ENCODE results near the gene SHE. TPM values are rescaled to one million over a fixed set of nuclear protein-coding genes. Genes with fewer than 3 reads are reported as not detected.
"Not testable (repeated sequence)": the region's sequence is repeated elsewhere in the genome, so short reads cannot be mapped to it uniquely, and the experiment has no call there.

SHE gene
- total RNA-seq, 2 experiments from 2014 or later, result not detected

DNA sequence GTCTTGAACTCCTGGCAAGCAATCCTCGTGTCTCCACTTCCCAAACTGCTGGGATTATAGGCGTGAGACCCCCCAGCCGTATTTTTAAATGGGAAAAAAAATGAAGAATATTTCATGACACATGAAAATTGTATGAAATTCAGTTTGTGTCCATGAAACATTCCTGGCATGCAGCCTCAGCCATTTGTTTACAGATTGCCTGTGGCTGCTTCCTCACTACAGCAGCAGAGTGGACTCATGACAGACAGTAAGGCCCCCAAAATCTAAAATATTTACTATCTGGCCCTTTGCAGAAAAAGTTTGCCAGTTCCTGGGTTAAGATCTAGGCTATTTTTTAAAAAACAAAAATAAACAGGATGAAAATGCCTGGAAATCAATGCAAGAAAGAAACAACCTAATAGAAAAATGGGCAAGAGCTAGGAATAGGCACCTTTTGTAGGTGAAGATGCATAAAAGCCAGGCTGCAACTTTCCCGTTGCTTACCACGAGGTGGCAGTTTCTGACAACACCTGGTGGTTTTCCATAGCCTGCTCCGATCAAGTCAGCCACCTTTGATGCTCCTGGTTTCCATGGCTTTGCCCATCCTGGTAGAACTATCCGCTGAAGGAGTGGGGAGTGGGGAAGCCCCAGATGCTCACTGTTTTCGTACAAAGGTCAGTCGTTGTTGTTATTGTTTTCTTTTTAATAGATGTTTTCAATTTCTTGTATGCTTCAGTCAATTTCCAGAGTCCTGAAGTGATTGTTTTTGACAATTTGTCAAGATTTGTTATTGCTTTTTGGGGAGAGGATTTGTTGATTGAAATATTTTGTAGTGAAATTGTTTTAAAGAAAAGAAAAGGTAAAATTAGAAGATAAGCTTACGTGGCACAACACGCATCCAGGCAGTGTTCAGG is 32.0 kb upstream of the SHE start:
- H3K27ac Mint-ChIP-seq, result no peak overlapping the region
- CTCF ChIA-PET, result interaction anchor here (1.6 kb wide), 1 partner anchor 54 kb away, joined by 4 read pairs; no protein-coding TSS in a partner anchor
- H3K9me3 Mint-ChIP-seq, result peaks cover 2% of the 10 kb centered on the region
- peaks cover 20% of the 10 kb centered on the region for H3K27me3 Mint-ChIP-seq
- no peak overlapping the region for H3K4me3 Mint-ChIP-seq
- H3K36me3 Mint-ChIP-seq (ENCODE audit: low read depth), result no peaks in the 10 kb centered on the region
- H3K4me1 Mint-ChIP-seq, result no peaks in the 10 kb centered on the region
- no peak for DNase-seq
- POLR2A ChIA-PET, result no interaction called here

DNA sequence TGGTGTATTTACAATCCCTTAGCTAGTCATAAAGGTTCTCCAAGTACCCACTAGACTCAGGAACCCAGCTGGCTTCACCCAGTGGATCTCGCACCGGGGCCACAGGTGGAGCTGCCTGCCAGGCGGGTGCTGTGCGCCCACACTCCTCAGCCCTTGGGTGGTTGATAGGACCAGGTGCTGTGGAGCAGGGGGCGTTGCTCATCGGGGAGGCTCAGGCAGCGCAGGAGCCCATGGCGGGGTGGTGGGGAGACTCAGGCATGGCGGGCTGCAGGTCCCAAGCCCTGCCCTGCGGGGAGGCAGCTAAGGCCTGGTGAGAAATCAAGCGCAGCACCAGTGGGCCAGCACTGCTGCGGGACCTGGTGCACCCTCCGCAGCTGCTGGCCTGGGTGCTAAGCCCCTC is 29.7 kb upstream of the SHE start:
- POLR2A ChIA-PET, DNase-seq: not testable (repeated sequence)
- CTCF ChIA-PET, result interaction anchor here (1.0 kb wide), 1 partner anchor 10 kb away, joined by 3 read pairs; no protein-coding TSS in a partner anchor

DNA sequence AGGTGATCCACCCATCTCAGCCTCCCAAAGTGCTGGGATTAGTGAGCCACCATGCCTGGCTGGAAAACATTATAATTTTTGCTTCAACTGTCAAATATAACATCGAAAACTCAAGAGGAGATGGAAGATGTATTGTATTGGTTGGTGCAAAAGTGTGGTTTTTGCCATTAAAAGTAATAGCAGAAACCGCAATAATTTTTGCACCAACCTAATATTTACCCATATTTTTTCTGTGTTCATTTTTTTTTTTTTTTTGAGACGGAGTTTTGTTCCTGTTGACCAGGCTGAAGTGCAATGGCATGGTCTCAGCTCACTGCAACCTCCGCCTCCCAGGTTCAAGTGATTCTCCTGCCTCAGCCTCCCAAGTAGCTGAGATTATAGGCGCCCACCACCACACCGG is 27.1 kb upstream of the SHE start:
- no peak overlapping the region for H3K27ac Mint-ChIP-seq
- CTCF ChIA-PET, result interaction anchor here (0.6 to 1.5 kb wide), 2 partner anchors 11 to 17 kb away, joined by 3 to 4 read pairs; no protein-coding TSS in a partner anchor
- H3K36me3 Mint-ChIP-seq (ENCODE audit: low read depth), result no peaks in the 10 kb centered on the region
- no peak overlapping the region for H3K4me3 Mint-ChIP-seq
- POLR2A ChIA-PET, result no interaction called here
- DNase-seq, result no peak
- H3K9me3 Mint-ChIP-seq, result peaks cover 2% of the 10 kb centered on the region
- H3K4me1 Mint-ChIP-seq, result no peaks in the 10 kb centered on the region
- peaks cover 3% of the 10 kb centered on the region for H3K27me3 Mint-ChIP-seq

More for the DNA sequence above, 29.7 kb upstream of the SHE start:
- not testable (repeated sequence) for H3K27ac Mint-ChIP-seq; H3K36me3 Mint-ChIP-seq (ENCODE audit: low read depth); H3K4me1 Mint-ChIP-seq; H3K4me3 Mint-ChIP-seq; H3K9me3 Mint-ChIP-seq
- peaks cover 18% of the 10 kb centered on the region for H3K27me3 Mint-ChIP-seq

DNA sequence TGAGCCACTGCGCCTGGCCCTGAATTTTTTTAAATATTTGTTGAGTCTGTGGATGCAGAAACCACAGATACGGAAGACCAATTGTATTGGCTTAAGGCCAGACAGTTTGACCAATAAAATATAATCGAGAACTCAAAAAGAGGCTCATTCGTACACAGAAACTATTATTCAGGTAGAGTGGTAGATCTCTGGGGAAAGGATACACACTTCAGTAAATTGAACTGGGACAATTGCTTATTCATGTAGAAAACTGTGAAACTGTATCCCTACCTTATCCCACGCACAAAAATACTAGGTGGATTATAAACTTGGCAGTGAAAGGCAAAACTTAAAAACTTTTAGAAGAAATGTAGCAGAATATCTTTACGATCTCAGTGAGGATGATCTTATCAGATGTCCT is 25.0 kb upstream of the SHE start:
- CTCF ChIA-PET, result no interaction called here
- no peak for DNase-seq
- no peaks in the 10 kb centered on the region for H3K36me3 Mint-ChIP-seq (ENCODE audit: low read depth)

DNA sequence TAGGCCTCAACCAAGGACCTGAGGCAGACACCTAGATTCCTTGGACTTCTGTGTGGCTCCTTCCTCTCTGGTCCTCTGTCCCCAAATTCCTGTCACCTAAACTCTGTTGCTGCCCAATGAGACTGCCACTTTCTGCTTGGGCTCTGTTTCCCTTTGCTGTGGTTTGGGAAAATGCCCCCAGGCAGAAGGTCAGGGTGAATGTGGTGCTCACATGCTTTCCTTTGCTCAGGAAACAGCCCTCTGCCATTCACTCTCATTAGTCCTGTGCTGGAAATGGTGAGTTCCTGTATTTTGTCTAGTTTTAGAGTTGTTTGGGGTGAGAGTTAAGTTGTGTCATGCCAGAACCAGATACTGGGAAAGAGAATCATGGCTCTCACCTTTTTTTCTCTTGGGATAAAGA is 22.7 kb upstream of the SHE start:
- H3K4me3 Mint-ChIP-seq, result no peak overlapping the region
- H3K27ac Mint-ChIP-seq, result no peak overlapping the region
- ChIA-PET POLR2A (no interaction called here), CTCF (no interaction called here)
- no peaks in the 10 kb centered on the region for H3K9me3 Mint-ChIP-seq
- peaks cover 15% of the 10 kb centered on the region for H3K27me3 Mint-ChIP-seq
- no peaks in the 10 kb centered on the region for H3K36me3 Mint-ChIP-seq (ENCODE audit: low read depth)
- no peak for DNase-seq
- H3K4me1 Mint-ChIP-seq, result no peaks in the 10 kb centered on the region

More for the DNA sequence above, 25.0 kb upstream of the SHE start:
- H3K4me3 Mint-ChIP-seq, result no peak overlapping the region
- peaks cover 2% of the 10 kb centered on the region for H3K9me3 Mint-ChIP-seq
- H3K4me1 Mint-ChIP-seq, result no peaks in the 10 kb centered on the region
- H3K27me3 Mint-ChIP-seq, result peaks cover 15% of the 10 kb centered on the region
- POLR2A ChIA-PET, result no interaction called here
- H3K27ac Mint-ChIP-seq, result no peak overlapping the region

DNA sequence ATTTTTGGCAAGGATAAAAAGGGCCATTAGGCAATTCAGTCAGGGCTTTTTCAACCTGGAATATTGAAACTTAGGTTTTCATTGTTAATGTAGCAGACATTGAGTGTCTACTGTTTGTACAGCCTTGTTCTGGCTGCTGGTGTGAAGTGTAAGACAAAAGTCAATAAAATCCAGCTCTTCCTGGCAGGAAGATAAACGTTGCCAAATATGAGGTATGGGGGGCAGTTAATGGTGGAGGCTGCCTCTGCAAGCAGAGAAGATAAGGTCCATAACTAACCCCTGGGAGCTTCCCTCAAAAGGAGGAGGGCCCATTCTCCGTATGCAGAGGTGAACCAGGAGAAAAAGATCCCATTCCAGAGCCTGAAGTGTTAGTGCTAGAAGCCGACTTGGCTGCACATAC is 19.5 kb upstream of the SHE start:
- no peak for DNase-seq
- ChIA-PET POLR2A (no interaction called here), CTCF (interaction anchor here (0.9 kb wide), 1 partner anchor 9 kb away, joined by 3 read pairs; no protein-coding TSS in a partner anchor)
- no peak overlapping the region for H3K27ac Mint-ChIP-seq
- H3K4me3 Mint-ChIP-seq, result no peak overlapping the region
- no peaks in the 10 kb centered on the region for H3K4me1 Mint-ChIP-seq
- no peaks in the 10 kb centered on the region for H3K9me3 Mint-ChIP-seq
- no peaks in the 10 kb centered on the region for H3K36me3 Mint-ChIP-seq (ENCODE audit: low read depth)
- peaks cover 24% of the 10 kb centered on the region for H3K27me3 Mint-ChIP-seq

DNA sequence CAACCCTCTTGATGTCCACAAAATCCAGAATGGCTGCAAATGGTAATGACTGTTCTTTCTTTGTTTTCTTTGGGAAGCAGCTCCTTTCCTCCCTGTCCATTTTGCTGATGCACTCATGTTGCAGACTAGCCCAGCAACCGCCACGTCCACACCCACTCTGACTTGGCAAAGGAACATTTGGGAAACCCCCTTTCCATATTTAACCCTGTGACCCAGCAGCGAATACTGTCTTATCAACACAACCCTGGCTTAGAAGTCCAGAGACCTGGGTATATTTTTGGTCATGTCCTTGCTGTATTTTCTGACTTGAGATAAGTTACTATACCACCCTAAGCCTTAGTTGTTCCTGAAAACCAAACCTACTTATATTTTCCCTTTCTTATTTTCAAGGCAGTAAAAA is 18.1 kb upstream of the SHE start:
- Mint-ChIP-seq H3K27me3 (peaks cover 30% of the 10 kb centered on the region), H3K9me3 (no peaks in the 10 kb centered on the region), H3K4me1 (no peaks in the 10 kb centered on the region), H3K36me3 (ENCODE audit: low read depth) (no peaks in the 10 kb centered on the region), H3K4me3 (no peak overlapping the region), H3K27ac (no peak overlapping the region)
- CTCF ChIA-PET, result interaction anchor here (1.2 to 1.7 kb wide), 2 partner anchors 27 to 40 kb away, joined by 3 to 4 read pairs; no protein-coding TSS in a partner anchor
- DNase-seq, result no peak
- POLR2A ChIA-PET, result interaction anchor here (0.6 kb wide), 1 partner anchor 363 kb away, joined by 3 read pairs; no protein-coding TSS in a partner anchor

DNA sequence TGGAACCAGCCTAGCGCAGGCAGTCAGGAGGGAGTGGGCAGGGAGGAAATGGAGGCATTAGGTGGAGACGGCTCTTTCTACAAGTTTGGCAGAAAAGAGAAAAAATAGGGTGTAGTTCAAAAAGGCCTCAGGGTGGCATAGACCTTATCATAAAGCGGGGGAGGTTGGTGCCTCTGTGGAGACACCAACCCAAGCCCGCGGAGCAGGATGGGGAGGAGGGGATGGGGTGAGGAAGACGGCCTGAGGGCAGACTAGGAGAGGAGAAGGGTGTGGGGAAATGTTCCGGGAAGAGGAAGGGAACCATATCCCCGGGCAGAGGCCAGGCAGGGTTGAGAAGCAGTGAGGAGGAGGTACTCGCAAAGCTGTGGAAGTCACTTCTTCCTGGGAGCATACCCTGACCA is 17.4 kb upstream of the SHE start:
- H3K4me3 Mint-ChIP-seq, result no peak overlapping the region
- ChIA-PET CTCF (interaction anchor here (1.2 to 1.7 kb wide), 2 partner anchors 27 to 39 kb away, joined by 3 to 4 read pairs; no protein-coding TSS in a partner anchor), POLR2A (no interaction called here)
- H3K4me1 Mint-ChIP-seq, result no peaks in the 10 kb centered on the region
- H3K27ac Mint-ChIP-seq, result no peak overlapping the region
- H3K9me3 Mint-ChIP-seq, result no peaks in the 10 kb centered on the region
- H3K27me3 Mint-ChIP-seq, result peaks cover 32% of the 10 kb centered on the region
- H3K36me3 Mint-ChIP-seq (ENCODE audit: low read depth), result no peaks in the 10 kb centered on the region
- DNase-seq, result no peak

DNA sequence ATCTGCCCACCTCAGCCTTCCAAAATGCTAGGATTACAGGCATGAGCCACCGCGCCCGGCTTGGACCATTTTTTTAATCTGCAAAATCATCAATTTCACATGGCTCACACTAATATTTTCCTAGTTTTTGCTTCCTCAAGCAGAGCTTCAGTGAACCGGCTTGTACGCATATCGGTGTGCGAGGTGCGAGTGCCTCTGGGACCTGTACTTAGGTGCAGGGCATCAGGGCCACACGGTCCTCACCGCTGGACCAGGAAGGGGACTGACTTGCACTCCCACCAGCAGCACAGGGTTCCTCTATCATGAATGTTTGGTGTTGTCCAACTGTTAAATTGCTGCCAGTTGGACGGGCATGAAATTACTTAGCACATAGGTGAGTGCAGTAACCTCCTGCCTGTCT is 15.4 kb upstream of the SHE start:
- no peak overlapping the region for H3K4me3 Mint-ChIP-seq
- DNase-seq, result no peak
- no peaks in the 10 kb centered on the region for H3K4me1 Mint-ChIP-seq
- H3K9me3 Mint-ChIP-seq, result no peaks in the 10 kb centered on the region
- H3K27ac Mint-ChIP-seq, result no peak overlapping the region
- peaks cover 29% of the 10 kb centered on the region for H3K27me3 Mint-ChIP-seq
- H3K36me3 Mint-ChIP-seq (ENCODE audit: low read depth), result no peaks in the 10 kb centered on the region
- ChIA-PET POLR2A (interaction anchor here (0.7 kb wide), 1 partner anchor 149 kb away, joined by 5 read pairs; no protein-coding TSS in a partner anchor), CTCF (interaction anchor here (0.6 to 1.4 kb wide), 2 partner anchors 12 kb away, joined by 3 to 4 read pairs; no protein-coding TSS in a partner anchor)

DNA sequence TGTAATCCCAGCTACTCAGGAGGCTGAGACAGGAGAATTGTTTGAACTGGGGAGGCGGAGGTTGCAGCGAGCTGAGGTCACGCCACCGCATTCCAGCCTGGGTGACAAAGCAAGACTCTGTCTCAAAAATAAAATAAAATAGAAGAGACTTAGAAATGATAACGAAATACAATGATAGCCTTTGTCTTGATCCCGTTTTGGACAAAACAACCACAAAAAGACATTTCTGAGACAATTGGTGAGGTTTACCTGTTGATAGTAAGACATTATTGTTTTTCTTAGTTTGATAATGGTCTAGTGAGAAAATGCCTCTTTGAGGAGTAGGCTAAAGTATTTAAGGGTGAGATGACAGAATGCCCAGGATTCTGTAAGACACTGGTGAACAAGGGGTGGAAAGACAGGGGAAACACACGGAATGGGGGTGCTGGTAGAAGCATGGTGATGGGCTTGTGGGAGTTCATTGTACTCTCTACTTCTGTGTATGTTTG is 11.9 kb upstream of the SHE start:
- Mint-ChIP-seq H3K27ac (no peak overlapping the region), H3K27me3 (peaks cover 35% of the 10 kb centered on the region), H3K4me3 (no peak overlapping the region), H3K9me3 (no peaks in the 10 kb centered on the region), H3K4me1 (no peaks in the 10 kb centered on the region), H3K36me3 (ENCODE audit: low read depth) (no peaks in the 10 kb centered on the region)
- DNase-seq, result no peak
- ChIA-PET POLR2A (no interaction called here), CTCF (interaction anchor here (0.9 kb wide), 1 partner anchor 36 kb away, joined by 3 read pairs; no protein-coding TSS in a partner anchor)

DNA sequence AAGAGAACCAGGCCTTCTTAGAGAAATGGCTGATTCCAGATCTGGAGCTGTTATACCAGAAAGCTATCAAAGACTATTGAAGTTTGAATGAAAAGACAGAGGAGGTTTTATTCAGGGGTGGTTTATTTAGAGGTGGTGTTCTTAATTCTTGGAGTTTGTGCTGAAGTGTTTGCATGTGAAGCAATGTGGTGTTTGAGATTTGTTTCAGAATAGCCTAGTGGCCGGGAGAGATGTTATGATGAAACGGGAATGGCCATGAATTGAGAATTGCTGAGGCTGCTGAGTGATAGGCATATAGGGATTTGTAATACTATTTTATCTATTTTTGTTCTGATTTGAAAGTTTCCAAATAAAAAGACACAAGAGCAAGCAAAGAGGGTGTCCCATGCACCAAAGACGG is 10.5 kb upstream of the SHE start:
- ChIA-PET POLR2A (no interaction called here), CTCF (interaction anchor here (0.7 kb wide), 1 partner anchor 9 kb away, joined by 3 read pairs; no protein-coding TSS in a partner anchor)
- H3K9me3 Mint-ChIP-seq, result no peaks in the 10 kb centered on the region
- no peak overlapping the region for H3K4me3 Mint-ChIP-seq
- no peak for DNase-seq
- H3K4me1 Mint-ChIP-seq, result no peaks in the 10 kb centered on the region
- peaks cover 45% of the 10 kb centered on the region for H3K27me3 Mint-ChIP-seq
- no peak overlapping the region for H3K27ac Mint-ChIP-seq
- no peaks in the 10 kb centered on the region for H3K36me3 Mint-ChIP-seq (ENCODE audit: low read depth)

DNA sequence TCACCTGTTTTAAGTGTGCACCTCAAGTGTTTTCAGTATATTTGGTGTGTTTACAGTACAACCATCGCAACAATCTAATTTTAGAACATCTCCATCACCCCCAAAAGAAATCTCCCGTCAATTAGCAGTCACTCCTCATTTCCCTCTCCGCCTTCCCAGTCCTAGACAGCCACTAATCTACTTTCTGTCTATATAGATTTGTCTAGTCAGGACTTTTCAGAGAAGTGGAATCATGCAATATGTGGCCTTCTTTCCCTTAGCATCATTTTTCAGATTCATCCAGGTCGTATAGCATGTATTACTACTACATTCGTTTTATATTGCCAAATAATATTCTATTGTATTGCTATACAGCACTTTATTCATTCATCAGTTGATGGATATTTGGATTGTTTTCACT is 1.7 kb upstream of the SHE start:
- Mint-ChIP-seq H3K27me3 (peaks cover 78% of the 10 kb centered on the region), H3K4me3 (no peak overlapping the region), H3K4me1 (peaks cover 4% of the 10 kb centered on the region), H3K36me3 (ENCODE audit: low read depth) (peaks cover 6% of the 10 kb centered on the region), H3K27ac (no peak overlapping the region), H3K9me3 (no peaks in the 10 kb centered on the region)
- POLR2A ChIA-PET, result no interaction called here
- CTCF ChIA-PET, result no interaction called here
- DNase-seq, result no peak

DNA sequence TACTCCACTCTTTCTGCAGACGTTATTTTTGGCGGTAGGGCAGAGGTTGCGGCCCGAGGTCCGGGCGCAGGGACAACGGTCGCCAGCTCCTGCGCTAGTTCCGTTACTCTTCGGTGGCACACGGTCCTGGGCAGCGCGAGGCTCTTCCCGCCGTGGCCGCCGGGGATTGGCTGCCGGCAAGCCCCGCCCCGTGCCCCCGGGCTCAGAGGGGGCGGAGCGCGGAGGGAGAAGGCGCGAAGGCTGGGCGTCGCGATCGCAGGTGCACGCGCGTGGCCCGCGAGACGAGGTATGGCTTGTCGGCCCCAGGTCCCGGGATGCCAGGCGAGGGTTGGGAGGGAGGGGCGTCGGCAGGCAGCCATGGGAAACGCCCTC is 518 bp upstream of the SHE start:
- peaks cover 72% of the 10 kb centered on the region for H3K27me3 Mint-ChIP-seq
- CTCF ChIA-PET, result interaction anchor here (1.3 kb wide), 1 partner anchor 44 kb away, joined by 3 read pairs; no protein-coding TSS in a partner anchor
- H3K36me3 Mint-ChIP-seq (ENCODE audit: low read depth), result peaks cover 6% of the 10 kb centered on the region

More for the DNA sequence above, 518 bp upstream of the SHE start:
- POLR2A ChIA-PET, result no interaction called here
- DNase-seq, result no peak
- Mint-ChIP-seq H3K4me1 (peaks cover 4% of the 10 kb centered on the region), H3K9me3 (no peaks in the 10 kb centered on the region), H3K27ac (no peak overlapping the region), H3K4me3 (no peak overlapping the region)

All from activated CD4-positive, alpha-beta T cell treated with anti-CD3 and anti-CD28 coated beads, Interleukin-2, amount 10 ng/mL, durations not matched to agents 7 days and 5 days (primary cell).